ENCODE measurements around the gene RILPL1. TPM values are rescaled to one million over a fixed set of nuclear protein-coding genes. Genes with fewer than 3 reads are reported as not detected.

The RILPL1 gene
- polyA plus RNA-seq, 1 donor (not counting 4 experiments of a cell fraction or from before 2014, with no cell fraction given) = 17.0 TPM

- Histone ChIP-seq H3K27ac (ENCODE audit: control insufficient read depth, insufficient read depth, low read length) (no peak overlapping the region), H3K79me2 (ENCODE audit: control insufficient read depth, insufficient read depth, low read length) (no peaks in the 10 kb centered on the region), H3K27me3 (ENCODE audit: control insufficient read depth, extremely low read depth, insufficient read depth, low read length) (no peaks in the 10 kb centered on the region), H3K9me3 (ENCODE audit: control insufficient read depth, low read depth, low read length) (no peaks in the 10 kb centered on the region), H3K4me1 (ENCODE audit: control insufficient read depth, extremely low read depth, insufficient read depth, low read length) (no peaks in the 10 kb centered on the region), H3K4me2 (ENCODE audit: control insufficient read depth, extremely low read depth, insufficient read depth, low read depth, low read length) (no peak overlapping the region), H3K4me3 (ENCODE audit: control insufficient read depth in 2 of 3, extremely low read depth in 1 of 3, insufficient read depth in 2 of 3, low read depth in 1 of 3, low read length in 3 of 3) (no peak overlapping the region), H3K36me3 (ENCODE audit: control insufficient read depth in 2 of 2, extremely low read depth in 1 of 2, insufficient read depth in 2 of 2, low read length in 2 of 2) (peaks cover 10 to 23% of the 10 kb centered on the region in 2 experiments), H2AFZ (ENCODE audit: control insufficient read depth, low read length) (no peak overlapping the region), H4K20me1 (ENCODE audit: control insufficient read depth, extremely low read depth, insufficient read depth, low read length) (no peaks in the 10 kb centered on the region), H3K9me1 (ENCODE audit: control insufficient read depth, extremely low read depth, insufficient read depth, low read length) (no peaks in the 10 kb centered on the region), H3K9ac (ENCODE audit: control insufficient read depth, extremely low read depth, insufficient read depth, low read length) (no peak overlapping the region)
- FAIRE-seq = no peak
- dilution Hi-C loops (cut with MboI; ENCODE audit: extremely low pct_ligation_motif_present, low sequenced_read_pairs) = no loop called here
- TF ChIP-seq EZH2 (IDR thresholded peaks at IDR 0.05; ENCODE audit: low read length) (no peak), CTCF (optimal IDR thresholded peaks at IDR 0.05 in 1 of 3, IDR thresholded peaks at IDR 0.05 in 1 of 3, conservative IDR thresholded peaks at IDR 0.05 in 1 of 3; ENCODE audit: extremely low read depth in 1 of 3, insufficient read depth in 2 of 3, low read length in 3 of 3) (no peak)
- no peak for DNase-seq (ENCODE audit: low read depth, low spot score)
These were observed 55.5 kb downstream of the RILPL1 start for GRCh38 chr12:123478069-123478468.

- Histone ChIP-seq H3K9me3 (ENCODE audit: control insufficient read depth, low read depth, low read length) (no peaks in the 10 kb centered on the region), H3K36me3 (ENCODE audit: control insufficient read depth in 2 of 2, extremely low read depth in 1 of 2, insufficient read depth in 2 of 2, low read length in 2 of 2) (peaks cover 26 to 32% of the 10 kb centered on the region in 2 experiments), H3K27me3 (ENCODE audit: control insufficient read depth, extremely low read depth, insufficient read depth, low read length) (no peaks in the 10 kb centered on the region), H3K9me1 (ENCODE audit: control insufficient read depth, extremely low read depth, insufficient read depth, low read length) (no peaks in the 10 kb centered on the region), H3K4me1 (ENCODE audit: control insufficient read depth, extremely low read depth, insufficient read depth, low read length) (no peaks in the 10 kb centered on the region), H3K79me2 (ENCODE audit: control insufficient read depth, insufficient read depth, low read length) (no peaks in the 10 kb centered on the region), H2AFZ (ENCODE audit: control insufficient read depth, low read length) (no peak overlapping the region), H3K27ac (ENCODE audit: control insufficient read depth, insufficient read depth, low read length) (no peak overlapping the region), H3K4me3 (ENCODE audit: control insufficient read depth in 2 of 3, extremely low read depth in 1 of 3, insufficient read depth in 2 of 3, low read depth in 1 of 3, low read length in 3 of 3) (no peak overlapping the region), H4K20me1 (ENCODE audit: control insufficient read depth, extremely low read depth, insufficient read depth, low read length) (no peaks in the 10 kb centered on the region), H3K9ac (ENCODE audit: control insufficient read depth, extremely low read depth, insufficient read depth, low read length) (no peak overlapping the region), H3K4me2 (ENCODE audit: control insufficient read depth, extremely low read depth, insufficient read depth, low read depth, low read length) (no peak overlapping the region)
- dilution Hi-C loops (cut with MboI; ENCODE audit: extremely low pct_ligation_motif_present, low sequenced_read_pairs) = no loop called here
- FAIRE-seq (no peak), DNase-seq (ENCODE audit: low read depth, low spot score) (no peak)
- no peak for TF ChIP-seq EZH2 (IDR thresholded peaks at IDR 0.05; ENCODE audit: low read length)
- no peak for TF ChIP-seq CTCF (optimal IDR thresholded peaks at IDR 0.05 in 1 of 3, IDR thresholded peaks at IDR 0.05 in 1 of 3, conservative IDR thresholded peaks at IDR 0.05 in 1 of 3; ENCODE audit: extremely low read depth in 1 of 3, insufficient read depth in 2 of 3, low read length in 3 of 3)
These were observed 58.2 kb downstream of the RILPL1 start for GRCh38 chr12:123475246-123475703.
